C4-2B (cell line): ENCODE measurements around the gene GABRG2.

Experiments used
- ZFX ChIP-seq: fragments of 450-650 bp; IDR thresholded peaks from 2 replicates; pipeline ENCODE4 v1.6.1; 2017
- TF ChIP-seq, protein P1 (sequence below): fragments of 450-650 bp; conservative IDR thresholded peaks from 2 replicates; pipeline ENCODE4 v1.5.1; 2017; ENCODE audit warnings: mild to moderate bottlenecking

DNA sequence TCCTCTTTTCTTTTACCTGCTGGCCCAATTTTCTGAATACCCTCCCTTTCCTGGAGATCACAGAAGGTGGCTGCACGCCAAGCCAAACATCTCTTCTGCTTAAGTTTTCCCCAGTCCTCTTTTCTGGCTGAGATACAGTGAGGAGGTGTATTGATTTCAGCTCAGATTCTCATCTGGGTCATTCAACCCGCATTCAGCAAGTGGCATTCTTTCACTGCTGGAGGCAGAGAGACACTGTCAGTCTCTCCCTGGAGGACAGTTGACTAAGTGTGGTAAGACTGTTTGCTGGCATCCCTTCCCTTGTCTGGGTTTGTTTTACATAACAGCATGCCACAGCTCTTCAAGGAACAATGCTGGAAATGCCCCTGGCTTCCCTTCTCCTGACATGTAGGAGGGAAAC lies 60.5 kb downstream of the GABRG2 start:
- TF ChIP-seq, protein P1, sequence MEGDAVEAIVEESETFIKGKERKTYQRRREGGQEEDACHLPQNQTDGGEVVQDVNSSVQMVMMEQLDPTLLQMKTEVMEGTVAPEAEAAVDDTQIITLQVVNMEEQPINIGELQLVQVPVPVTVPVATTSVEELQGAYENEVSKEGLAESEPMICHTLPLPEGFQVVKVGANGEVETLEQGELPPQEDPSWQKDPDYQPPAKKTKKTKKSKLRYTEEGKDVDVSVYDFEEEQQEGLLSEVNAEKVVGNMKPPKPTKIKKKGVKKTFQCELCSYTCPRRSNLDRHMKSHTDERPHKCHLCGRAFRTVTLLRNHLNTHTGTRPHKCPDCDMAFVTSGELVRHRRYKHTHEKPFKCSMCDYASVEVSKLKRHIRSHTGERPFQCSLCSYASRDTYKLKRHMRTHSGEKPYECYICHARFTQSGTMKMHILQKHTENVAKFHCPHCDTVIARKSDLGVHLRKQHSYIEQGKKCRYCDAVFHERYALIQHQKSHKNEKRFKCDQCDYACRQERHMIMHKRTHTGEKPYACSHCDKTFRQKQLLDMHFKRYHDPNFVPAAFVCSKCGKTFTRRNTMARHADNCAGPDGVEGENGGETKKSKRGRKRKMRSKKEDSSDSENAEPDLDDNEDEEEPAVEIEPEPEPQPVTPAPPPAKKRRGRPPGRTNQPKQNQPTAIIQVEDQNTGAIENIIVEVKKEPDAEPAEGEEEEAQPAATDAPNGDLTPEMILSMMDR: no peak
- TF ChIP-seq ZFX: no peak
